ENCODE results near the gene HLA-DMA.

The HLA-DMA gene

DNA sequence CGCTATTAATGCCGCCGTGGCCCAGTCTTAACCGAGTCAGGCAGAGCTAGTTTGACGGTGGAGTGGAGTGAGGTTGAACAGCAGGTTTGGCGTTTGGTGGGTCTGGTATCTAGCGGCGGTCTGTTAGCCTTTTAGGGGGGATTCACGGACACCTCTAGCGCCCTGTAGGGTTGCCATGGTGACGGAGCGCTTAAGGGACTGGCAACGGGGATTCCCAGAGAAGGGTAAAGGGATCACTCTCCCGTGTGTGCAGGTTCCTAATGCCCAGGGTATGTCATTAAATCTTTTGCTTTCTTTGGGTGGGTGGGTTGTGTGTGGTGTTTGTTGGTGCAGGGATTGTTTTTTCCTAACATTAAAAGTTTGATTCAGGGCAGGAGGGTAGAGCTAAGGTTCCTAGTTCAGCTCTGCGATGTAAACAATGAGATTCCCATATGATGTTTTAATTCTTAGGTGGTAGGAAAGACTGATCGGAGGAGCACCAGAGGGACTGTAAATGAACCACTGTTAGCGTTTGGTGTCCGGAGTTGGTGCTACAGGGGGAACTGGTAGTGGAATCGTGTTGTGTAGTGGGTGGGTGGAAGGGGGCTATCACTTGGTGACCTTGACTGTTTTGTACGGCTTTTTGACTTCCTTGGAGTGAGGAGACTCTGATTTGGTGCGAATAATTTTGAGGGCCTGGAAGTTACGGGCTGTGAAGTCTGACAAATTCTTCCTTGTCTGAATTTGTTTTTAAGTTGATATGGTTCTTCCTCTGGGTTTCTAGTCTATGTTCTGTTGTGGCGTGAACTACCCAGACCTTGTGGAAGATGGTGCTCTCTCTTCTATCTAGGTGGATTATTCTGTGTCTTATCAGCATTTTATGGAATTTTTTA is 20.5 kb upstream of the HLA-DMA start:
- no peaks in the 10 kb centered on the region for H3K27me3 ChIP-seq (ENCODE audit: control insufficient read depth, insufficient read depth, low read length)
- H3K4me1 ChIP-seq (ENCODE audit: control insufficient read depth, insufficient read depth, low read length), result peaks cover 2% of the 10 kb centered on the region
- H3K9ac ChIP-seq (ENCODE audit: low read depth, low read length), result peak overlapping the region; percentile 97
- peaks cover 65% of the 10 kb centered on the region for H3K36me3 ChIP-seq (ENCODE audit: control insufficient read depth, insufficient read depth, low read length)
- H3K9me3 ChIP-seq (ENCODE audit: control insufficient read depth, insufficient read depth, low read length), result no peaks in the 10 kb centered on the region
- H3K4me3 ChIP-seq (ENCODE audit: low read depth, low read length), result peak overlapping the region; percentile 94

DNA sequence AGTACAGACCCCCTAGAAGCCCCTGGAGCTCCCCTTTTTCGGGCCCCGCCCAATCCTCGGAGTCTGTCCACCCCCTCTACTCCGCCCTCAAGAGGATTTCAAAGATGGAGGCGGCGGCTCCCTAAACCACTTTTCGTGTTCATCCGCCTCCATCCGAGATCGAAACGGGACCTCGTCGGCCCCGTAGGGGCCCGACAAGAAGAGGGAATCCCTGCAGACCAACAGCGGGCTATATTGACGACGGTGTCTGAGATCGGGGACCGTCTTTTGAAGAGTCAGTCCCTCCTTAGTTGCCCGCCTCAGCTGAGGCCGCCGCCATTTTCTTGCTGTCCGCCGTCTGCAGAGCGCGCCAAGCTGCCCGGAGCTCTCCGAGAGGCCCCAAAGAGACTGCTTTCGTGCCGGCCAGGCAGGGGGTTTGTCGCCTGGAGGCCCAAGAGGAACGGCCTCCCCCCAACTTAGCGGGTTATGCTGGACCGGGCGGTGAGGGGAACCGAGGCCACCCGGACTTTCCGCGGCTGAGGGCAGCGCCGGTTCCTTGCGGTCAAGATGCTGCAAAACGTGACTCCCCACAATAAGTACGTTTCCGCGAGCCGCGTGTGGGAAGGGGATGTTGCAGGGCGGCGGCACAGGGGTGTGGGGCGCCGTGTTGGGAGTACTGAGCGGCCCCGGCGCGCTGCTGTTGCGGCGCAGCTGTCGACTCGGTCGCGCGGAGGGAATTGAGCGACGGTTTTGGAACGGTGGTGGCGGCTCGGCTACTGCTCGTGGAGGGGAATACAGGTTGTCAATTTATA is 19.7 kb upstream of the HLA-DMA start:
- Histone ChIP-seq H3K9ac (ENCODE audit: low read depth, low read length) (peak overlapping the region; percentile 97), H3K4me1 (ENCODE audit: control insufficient read depth, insufficient read depth, low read length) (peaks cover 2% of the 10 kb centered on the region), H3K36me3 (ENCODE audit: control insufficient read depth, insufficient read depth, low read length) (peaks cover 57% of the 10 kb centered on the region), H3K9me3 (ENCODE audit: control insufficient read depth, insufficient read depth, low read length) (no peaks in the 10 kb centered on the region), H3K4me3 (ENCODE audit: low read depth, low read length) (peak overlapping the region; percentile 94), H3K27me3 (ENCODE audit: control insufficient read depth, insufficient read depth, low read length) (no peaks in the 10 kb centered on the region)

DNA sequence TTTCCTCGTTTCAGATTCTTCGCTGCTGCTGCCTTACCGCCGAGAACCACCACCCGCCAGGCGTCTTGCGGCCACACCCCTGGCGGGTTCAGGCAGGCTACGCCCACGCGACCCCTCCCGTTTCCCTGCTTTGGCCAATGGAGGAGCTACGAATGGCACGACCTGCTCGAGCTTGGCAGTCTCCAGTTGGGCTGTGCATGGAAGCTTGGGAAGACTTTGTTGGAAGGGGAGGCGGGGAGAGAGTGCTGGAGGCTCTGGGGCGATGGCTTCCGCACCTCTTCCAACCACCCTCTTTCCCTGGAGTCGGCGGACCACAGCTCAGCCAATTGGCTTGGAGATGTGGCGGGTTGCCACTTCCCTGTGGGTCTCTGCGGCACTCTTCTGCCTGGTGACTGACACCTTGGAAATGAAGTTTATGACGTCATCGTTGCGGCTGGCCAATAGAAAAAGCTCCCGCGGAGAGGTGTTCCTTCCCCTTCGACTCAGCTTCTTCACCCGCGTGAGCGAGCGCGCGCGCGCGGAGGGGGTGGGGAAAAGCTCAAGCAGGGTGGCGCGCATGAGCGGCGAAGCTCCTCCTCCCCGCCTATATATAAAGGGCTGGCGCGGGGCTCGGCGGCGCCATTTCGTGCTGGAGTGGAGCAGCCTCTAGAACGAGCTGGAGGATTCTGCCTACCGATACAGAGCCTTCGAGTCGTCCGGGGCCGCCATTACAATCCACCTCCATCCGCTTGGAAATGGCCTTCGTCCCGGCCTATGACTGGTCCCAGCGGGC is 18.9 kb upstream of the HLA-DMA start:
- Histone ChIP-seq H3K36me3 (ENCODE audit: control insufficient read depth, insufficient read depth, low read length) (peaks cover 49% of the 10 kb centered on the region), H3K4me3 (ENCODE audit: low read depth, low read length) (peak overlapping the region; percentile 100), H3K9ac (ENCODE audit: low read depth, low read length) (peak overlapping the region; percentile 100), H3K9me3 (ENCODE audit: control insufficient read depth, insufficient read depth, low read length) (no peaks in the 10 kb centered on the region), H3K4me1 (ENCODE audit: control insufficient read depth, insufficient read depth, low read length) (peaks cover 5% of the 10 kb centered on the region), H3K27me3 (ENCODE audit: control insufficient read depth, insufficient read depth, low read length) (no peaks in the 10 kb centered on the region)

DNA sequence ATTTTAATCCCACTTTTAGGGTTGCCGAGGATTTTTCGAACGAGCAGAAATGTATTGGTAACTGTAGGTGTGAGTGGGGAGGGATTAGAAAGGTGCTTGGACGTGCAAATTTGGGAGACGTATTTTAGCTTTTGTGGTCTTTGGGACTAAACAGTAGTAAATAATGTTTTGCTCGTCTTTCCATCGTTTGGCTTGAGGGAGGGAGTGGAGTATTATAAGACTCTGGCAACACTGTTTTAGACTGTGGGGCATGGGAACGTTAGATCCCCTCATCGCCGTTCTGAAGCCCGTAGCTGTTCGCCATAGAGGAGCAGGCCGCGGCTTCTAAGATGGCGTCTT is 18.3 kb upstream of the HLA-DMA start:
- no peaks in the 10 kb centered on the region for H3K9me3 ChIP-seq (ENCODE audit: control insufficient read depth, insufficient read depth, low read length)
- no peaks in the 10 kb centered on the region for H3K27me3 ChIP-seq (ENCODE audit: control insufficient read depth, insufficient read depth, low read length)
- peak overlapping the region; percentile 100 for H3K9ac ChIP-seq (ENCODE audit: low read depth, low read length)
- H3K36me3 ChIP-seq (ENCODE audit: control insufficient read depth, insufficient read depth, low read length), result peaks cover 43% of the 10 kb centered on the region
- peak overlapping the region; percentile 100 for H3K4me3 ChIP-seq (ENCODE audit: low read depth, low read length)
- H3K4me1 ChIP-seq (ENCODE audit: control insufficient read depth, insufficient read depth, low read length), result peaks cover 6% of the 10 kb centered on the region

DNA sequence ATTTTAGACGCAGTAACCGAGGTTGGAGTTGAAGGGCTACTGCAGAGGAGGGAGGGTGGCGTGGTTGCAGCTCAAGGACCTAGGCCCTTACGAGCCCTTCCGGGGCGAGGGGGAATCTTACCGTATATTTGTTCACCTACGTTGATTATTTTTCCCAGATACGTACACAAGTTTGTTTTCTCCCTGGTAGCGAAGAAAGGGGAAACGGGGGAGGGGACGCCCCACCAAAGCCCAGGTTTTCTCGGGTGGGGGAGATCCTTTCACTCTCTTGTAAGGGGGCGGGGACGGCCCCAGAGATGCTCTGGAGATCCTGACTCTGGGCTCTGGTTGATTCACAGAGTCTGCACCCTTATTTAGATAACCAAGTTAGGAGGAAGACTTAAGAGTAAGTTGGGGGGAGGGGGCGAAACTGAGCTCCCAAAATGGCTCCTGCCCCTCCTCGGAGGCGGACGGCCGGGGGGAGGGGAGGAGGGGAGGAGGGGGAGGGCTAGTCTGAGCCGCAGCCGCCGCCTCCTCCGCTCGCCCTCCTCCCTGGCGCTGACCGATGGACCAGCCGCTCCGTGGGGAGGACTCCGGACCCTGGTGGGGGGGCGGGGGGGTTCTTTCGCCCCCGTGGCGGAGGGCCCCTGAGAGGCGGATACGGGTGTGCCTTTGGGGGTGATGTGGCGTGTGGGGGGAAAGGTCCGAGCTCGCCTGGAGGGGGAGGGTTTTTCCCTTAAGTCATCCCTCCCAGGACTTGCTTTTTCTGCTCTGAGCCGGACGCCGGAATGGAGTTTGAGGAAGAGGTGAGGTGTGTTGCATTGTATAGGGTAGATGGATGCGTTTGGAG is 17.7 kb upstream of the HLA-DMA start:
- Histone ChIP-seq H3K9me3 (ENCODE audit: control insufficient read depth, insufficient read depth, low read length) (no peaks in the 10 kb centered on the region), H3K36me3 (ENCODE audit: control insufficient read depth, insufficient read depth, low read length) (peaks cover 37% of the 10 kb centered on the region), H3K9ac (ENCODE audit: low read depth, low read length) (peak overlapping the region; percentile 100), H3K4me1 (ENCODE audit: control insufficient read depth, insufficient read depth, low read length) (peaks cover 6% of the 10 kb centered on the region), H3K27me3 (ENCODE audit: control insufficient read depth, insufficient read depth, low read length) (no peaks in the 10 kb centered on the region), H3K4me3 (ENCODE audit: low read depth, low read length) (peak overlapping the region; percentile 100)

DNA sequence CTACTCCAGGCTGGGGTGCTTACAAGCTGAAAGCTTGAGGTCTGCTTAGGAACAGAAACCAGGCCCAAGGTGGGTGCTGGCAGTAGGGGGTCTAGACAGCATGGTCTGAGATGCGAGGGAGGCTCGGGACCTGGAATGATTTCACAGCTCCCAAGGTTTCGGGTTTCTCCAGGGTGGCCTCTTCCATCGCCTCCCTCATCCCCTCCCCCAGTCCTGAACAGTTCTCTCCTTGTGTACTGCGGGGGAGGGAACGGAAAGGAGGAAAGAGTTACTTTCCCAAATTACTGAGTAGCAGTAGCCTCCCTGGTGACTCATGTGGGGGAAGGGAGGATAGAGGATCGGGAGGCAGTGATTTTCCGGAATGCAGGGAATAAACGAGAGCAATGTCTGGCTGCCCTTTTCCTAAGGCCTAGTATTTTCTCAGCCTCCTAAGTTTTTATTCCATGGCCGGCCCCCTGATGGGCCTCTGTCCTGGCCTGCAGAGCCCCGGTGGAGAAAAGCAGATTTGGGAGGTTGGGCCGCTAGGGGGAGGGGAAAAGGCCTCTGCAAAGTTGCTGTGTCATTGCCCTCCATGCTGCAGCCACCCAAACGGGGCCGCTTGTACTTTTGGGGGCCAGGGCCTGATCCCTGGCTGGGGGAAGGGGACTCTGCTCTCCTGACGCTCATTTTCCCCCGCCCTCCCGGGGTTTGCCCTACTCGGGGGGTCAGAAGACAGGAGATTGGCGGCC is 17.0 kb upstream of the HLA-DMA start:
- H3K27me3 ChIP-seq (ENCODE audit: control insufficient read depth, insufficient read depth, low read length), result no peaks in the 10 kb centered on the region
- H3K36me3 ChIP-seq (ENCODE audit: control insufficient read depth, insufficient read depth, low read length), result peaks cover 30% of the 10 kb centered on the region
- H3K4me3 ChIP-seq (ENCODE audit: low read depth, low read length), result peak overlapping the region; percentile 100
- peak overlapping the region; percentile 100 for H3K9ac ChIP-seq (ENCODE audit: low read depth, low read length)
- no peaks in the 10 kb centered on the region for H3K9me3 ChIP-seq (ENCODE audit: control insufficient read depth, insufficient read depth, low read length)
- peaks cover 6% of the 10 kb centered on the region for H3K4me1 ChIP-seq (ENCODE audit: control insufficient read depth, insufficient read depth, low read length)

DNA sequence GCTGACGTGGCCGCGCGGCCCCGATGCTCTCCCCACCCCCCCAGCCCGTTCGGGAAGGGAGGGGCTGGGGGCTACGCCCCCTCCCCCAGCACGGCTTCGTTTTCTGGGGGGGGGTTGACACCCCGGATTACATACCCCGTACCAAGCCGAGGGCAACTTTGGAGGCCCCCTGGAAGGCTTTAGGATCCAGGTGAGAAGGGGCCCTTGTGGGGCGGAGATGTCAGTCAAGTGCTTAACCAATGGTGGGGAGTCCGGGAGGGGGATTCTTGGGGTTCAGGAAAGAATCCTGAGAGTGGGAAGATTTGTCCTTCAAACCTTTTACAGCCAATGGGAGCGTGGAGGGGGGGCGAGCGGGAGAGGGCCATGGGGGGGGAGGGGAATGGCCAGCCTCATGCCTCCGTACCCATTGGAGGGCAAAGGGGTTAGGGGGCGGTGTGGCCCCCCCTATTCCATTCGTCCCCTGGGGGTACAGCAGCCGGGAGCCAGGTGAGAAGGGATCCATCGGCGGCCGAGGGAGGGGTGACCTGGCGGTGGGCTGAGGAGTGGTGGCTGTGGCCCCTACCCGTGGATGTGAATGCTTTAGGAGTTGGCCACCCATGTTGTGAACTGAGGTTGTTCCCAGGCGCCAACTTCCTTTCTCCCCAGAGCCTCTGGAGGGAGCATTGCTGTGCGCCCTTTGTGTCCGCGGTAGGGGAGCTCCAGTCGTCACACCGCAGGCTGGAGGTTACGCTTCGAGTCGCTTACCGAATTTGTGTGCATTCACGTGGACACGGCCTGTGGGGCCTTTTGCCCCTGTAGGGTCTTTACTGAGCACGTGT is 16.2 kb upstream of the HLA-DMA start:
- Histone ChIP-seq H3K36me3 (ENCODE audit: control insufficient read depth, insufficient read depth, low read length) (peaks cover 23% of the 10 kb centered on the region), H3K4me1 (ENCODE audit: control insufficient read depth, insufficient read depth, low read length) (peaks cover 6% of the 10 kb centered on the region), H3K9ac (ENCODE audit: low read depth, low read length) (peak overlapping the region; percentile 100), H3K27me3 (ENCODE audit: control insufficient read depth, insufficient read depth, low read length) (no peaks in the 10 kb centered on the region), H3K9me3 (ENCODE audit: control insufficient read depth, insufficient read depth, low read length) (no peaks in the 10 kb centered on the region), H3K4me3 (ENCODE audit: low read depth, low read length) (peak overlapping the region; percentile 100)

DNA sequence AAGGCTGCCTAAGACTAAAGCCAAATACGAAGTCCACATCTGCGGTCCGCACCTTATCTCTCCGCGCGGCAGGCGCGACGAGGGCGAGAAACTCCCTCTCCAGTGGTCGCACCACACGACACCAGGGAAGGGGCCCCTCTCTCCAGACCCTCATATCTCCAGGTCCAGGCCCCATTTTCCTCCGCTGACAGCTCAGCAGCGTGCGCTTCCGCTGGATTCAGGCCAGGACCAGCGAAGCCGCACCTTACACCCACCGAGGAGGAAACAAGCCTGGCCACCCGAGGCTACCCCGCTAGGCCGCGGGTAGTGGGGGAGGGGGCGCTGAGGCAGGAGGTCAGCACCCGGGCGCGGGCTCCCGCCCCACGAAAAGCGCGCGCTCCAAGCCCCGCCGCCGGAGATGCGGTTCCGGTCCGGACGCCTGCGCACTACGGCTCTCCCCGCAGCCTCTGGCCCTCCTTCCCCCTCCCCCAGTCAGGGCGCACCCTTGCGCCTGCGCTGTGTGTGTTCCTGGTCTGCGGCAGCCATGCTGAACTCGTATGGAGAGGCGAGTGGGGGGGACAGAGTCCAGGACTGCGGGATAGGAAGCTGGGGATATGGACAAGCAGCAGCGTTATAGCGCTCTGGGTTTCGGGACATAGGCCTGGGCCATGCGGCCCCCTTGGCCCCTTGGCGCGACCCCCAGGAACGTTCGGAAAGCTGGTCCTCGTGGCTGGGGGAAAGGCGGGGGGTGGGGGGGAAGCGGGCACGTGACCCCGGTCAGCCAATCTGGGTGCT is 15.4 kb upstream of the HLA-DMA start, which contains the start of gene BRD2:
TSS of gene BRD2 (plus strand) at position 502 of the 774 bp plus-strand sequence. CDS start 4,305 bp downstream, outside the sequence.
- Histone ChIP-seq H3K4me1 (ENCODE audit: control insufficient read depth, insufficient read depth, low read length) (peaks cover 6% of the 10 kb centered on the region), H3K36me3 (ENCODE audit: control insufficient read depth, insufficient read depth, low read length) (peaks cover 18% of the 10 kb centered on the region), H3K9ac (ENCODE audit: low read depth, low read length) (peak within 1 kb of the TSS; percentile 100), H3K4me3 (ENCODE audit: low read depth, low read length) (peak within 1 kb of the TSS; percentile 100), H3K27me3 (ENCODE audit: control insufficient read depth, insufficient read depth, low read length) (no peaks in the 10 kb centered on the region), H3K9me3 (ENCODE audit: control insufficient read depth, insufficient read depth, low read length) (no peaks in the 10 kb centered on the region)

DNA sequence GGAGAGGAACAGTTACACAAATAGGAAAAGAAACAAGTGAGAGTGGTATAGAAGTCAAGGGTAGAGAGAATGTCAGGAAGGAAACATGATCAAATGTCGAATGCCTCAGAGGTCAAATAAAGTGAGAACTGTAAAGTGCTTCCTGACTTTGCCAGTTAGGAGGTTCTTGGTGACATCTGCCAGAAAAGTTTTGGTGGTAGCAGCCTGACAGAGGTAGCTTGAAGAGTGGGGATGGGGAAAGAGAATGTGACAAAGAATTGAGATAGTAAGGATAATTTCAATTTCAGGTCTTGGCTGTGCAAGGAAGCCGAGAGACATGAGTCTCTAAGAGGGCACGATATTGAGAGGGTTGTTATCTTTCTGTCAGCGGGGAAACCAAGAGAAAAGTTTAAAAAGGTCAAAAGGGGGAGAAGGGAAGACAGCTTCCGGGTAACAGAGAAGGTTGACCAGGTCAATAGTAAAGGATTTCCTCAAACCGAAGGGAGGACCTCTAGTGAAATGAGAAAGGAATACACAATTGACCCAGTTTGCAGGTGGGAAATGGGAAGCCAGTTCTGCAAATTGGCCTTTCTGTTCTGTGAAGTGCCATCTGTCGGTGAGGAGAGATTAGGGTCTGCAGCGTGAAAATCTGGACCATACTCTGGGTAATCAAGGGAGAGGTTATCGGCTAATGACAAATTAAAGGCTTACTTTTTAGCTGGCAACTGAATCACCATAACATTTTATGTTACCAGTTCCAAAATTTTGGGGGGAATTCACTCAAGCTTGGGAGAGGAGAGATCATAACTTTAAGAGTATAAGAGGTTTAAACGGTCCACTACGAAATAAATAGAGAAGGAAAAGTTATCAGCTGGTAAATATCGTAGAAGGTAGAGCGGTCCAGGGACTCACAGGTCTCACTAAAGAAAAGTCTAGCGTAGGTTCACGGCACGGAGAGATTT is 14.5 kb upstream of the HLA-DMA start:
- Histone ChIP-seq H3K36me3 (ENCODE audit: control insufficient read depth, insufficient read depth, low read length) (peaks cover 10% of the 10 kb centered on the region), H3K4me1 (ENCODE audit: control insufficient read depth, insufficient read depth, low read length) (peaks cover 6% of the 10 kb centered on the region), H3K27me3 (ENCODE audit: control insufficient read depth, insufficient read depth, low read length) (no peaks in the 10 kb centered on the region), H3K4me3 (ENCODE audit: low read depth, low read length) (peak overlapping the region; percentile 100), H3K9me3 (ENCODE audit: control insufficient read depth, insufficient read depth, low read length) (no peaks in the 10 kb centered on the region), H3K9ac (ENCODE audit: low read depth, low read length) (peak overlapping the region; percentile 97)
